SK-N-SH treated with all-trans-retinoic acid at 6 μM for 48 hours (cell line): ENCODE data around the gene DSCAM.

Source experiments
- ATAC-seq: fragments of 200-7000 bp; cut with Tn5 transposase; 3 replicates; pipeline ENCODE4 v1.9.1; 2020; ENCODE audit warnings: mild to moderate bottlenecking, moderate library complexity
- CSDC2 ChIP-seq: fragments of 250-450 bp; sonication (Bioruptor Pico); IDR thresholded peaks from 2 replicates; pipeline ENCODE4 v1.5.0; 2020; ENCODE audit warnings: mild to moderate bottlenecking, moderate library complexity
- ESRRG ChIP-seq: fragments of 250-450 bp; sonication (Bioruptor Pico); IDR thresholded peaks from 2 replicates; pipeline ENCODE4 v1.6.1; 2021; ENCODE audit warnings: mild to moderate bottlenecking
- GLIS3 ChIP-seq: fragments of 250-450 bp; sonication (Bioruptor Pico); IDR thresholded peaks from 2 replicates; pipeline ENCODE4 v1.5.0; 2020; ENCODE audit warnings: mild to moderate bottlenecking, moderate library complexity
- ISL1 ChIP-seq: fragments of 250-450 bp; sonication (Bioruptor Pico); IDR thresholded peaks from 2 replicates; pipeline ENCODE4 v2.1.2; 2022; ENCODE audit warnings: mild to moderate bottlenecking, moderate library complexity
- OSR1 ChIP-seq: fragments of 250-450 bp; sonication (Bioruptor Pico); IDR thresholded peaks from 2 replicates; pipeline ENCODE4 v1.8.0; 2022; ENCODE audit warnings: moderate library complexity, mild to moderate bottlenecking, inconsistent platforms
- PPARA ChIP-seq: fragments of 250-450 bp; sonication (Bioruptor Pico); IDR thresholded peaks from 2 replicates; pipeline ENCODE4 v1.5.0; 2020; ENCODE audit warnings: mild to moderate bottlenecking, borderline replicate concordance
- RARB ChIP-seq: fragments of 250-450 bp; sonication (Bioruptor Pico); IDR thresholded peaks from 2 replicates; pipeline ENCODE4 v1.8.0; 2021; ENCODE audit warnings: mild to moderate bottlenecking, moderate library complexity
- SNAI2 ChIP-seq: fragments of 250-450 bp; sonication (Bioruptor Pico); IDR thresholded peaks from 2 replicates; pipeline ENCODE4 v1.5.0; 2020; ENCODE audit warnings: mild to moderate bottlenecking, moderate library complexity
- TCF4 ChIP-seq: fragments of 250-450 bp; sonication (Bioruptor Pico); IDR thresholded peaks from 2 replicates; pipeline ENCODE4 v1.8.0; 2021; ENCODE audit warnings: mild to moderate bottlenecking, moderate library complexity, borderline replicate concordance
- TOX ChIP-seq: fragments of 250-450 bp; sonication (Bioruptor Pico); IDR thresholded peaks from 2 replicates; pipeline ENCODE4 v1.8.0; 2021; ENCODE audit warnings: mild to moderate bottlenecking, moderate library complexity, borderline replicate concordance
- ZC3H10 ChIP-seq: fragments of 250-450 bp; sonication (Bioruptor Pico); IDR thresholded peaks from 2 replicates; pipeline ENCODE4 v1.5.1; 2021; ENCODE audit warnings: mild to moderate bottlenecking, moderate library complexity
- ZFP30 ChIP-seq: fragments of 450-650 bp; formaldehyde crosslinking; IDR thresholded peaks from 2 replicates; pipeline ENCODE4 v1.5.0; 2022; ENCODE audit warnings: mild to moderate bottlenecking, moderate library complexity
- ZNF565 ChIP-seq: fragments of 450-650 bp; formaldehyde crosslinking; conservative IDR thresholded peaks from 2 replicates; pipeline ENCODE4 v1.5.0; 2020; ENCODE audit warnings: low read depth, mild to moderate bottlenecking, moderate library complexity
- ZNF70 ChIP-seq: fragments of 450-650 bp; formaldehyde crosslinking; IDR thresholded peaks from 2 replicates; pipeline ENCODE4 v1.5.0; 2020; ENCODE audit warnings: mild to moderate bottlenecking, moderate library complexity
- ZNF8 ChIP-seq: fragments of 450-650 bp; formaldehyde crosslinking; IDR thresholded peaks from 2 replicates; pipeline ENCODE4 v1.5.0; 2020; ENCODE audit warnings: mild to moderate bottlenecking, moderate library complexity
- TF ChIP-seq, protein P1 (sequence below): fragments of 250-450 bp; sonication (Bioruptor Pico); IDR thresholded peaks from 2 replicates; pipeline ENCODE4 v1.5.1; 2020; ENCODE audit warnings: low read depth, mild to moderate bottlenecking, moderate library complexity
- TF ChIP-seq, protein P2 (sequence below): fragments of 250-450 bp; sonication (Bioruptor Pico); IDR thresholded peaks from 2 replicates; pipeline ENCODE4 v1.8.0; 2020; ENCODE audit warnings: mild to moderate bottlenecking, moderate library complexity, borderline replicate concordance
- TF ChIP-seq, protein P3 (sequence below): fragments of 250-450 bp; sonication (Bioruptor Pico); IDR thresholded peaks from 2 replicates; pipeline ENCODE4 v1.8.0; 2021; ENCODE audit warnings: low read depth, mild to moderate bottlenecking, moderate library complexity, borderline replicate concordance
- TF ChIP-seq, protein P4 (sequence below): fragments of 250-450 bp; sonication (Bioruptor Pico); IDR thresholded peaks from 2 replicates; pipeline ENCODE4 v1.5.0; 2020; ENCODE audit warnings: mild to moderate bottlenecking, moderate library complexity

The DSCAM gene

DNA sequence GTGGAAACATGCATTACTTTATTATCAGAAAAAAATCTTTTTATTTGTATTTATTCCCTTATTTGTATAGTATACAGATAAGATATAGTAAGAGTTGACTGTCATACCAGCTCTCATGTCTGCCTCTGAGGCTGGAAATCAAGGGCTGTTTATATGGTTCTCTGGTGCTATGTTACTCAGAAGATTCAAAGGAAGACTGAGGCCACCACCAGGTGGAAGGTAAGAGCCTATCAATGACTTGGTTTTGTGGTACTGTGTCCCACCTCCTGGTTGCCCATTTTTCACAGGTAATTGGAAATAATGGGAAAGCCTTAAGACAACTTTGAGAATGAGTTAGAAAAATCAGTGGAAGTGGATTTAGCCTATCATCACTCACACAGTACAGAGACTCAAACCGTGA is 342.1 kb downstream of the DSCAM start:
- TF ChIP-seq CSDC2 (CRISPR knock-in tag) = no peak
- TF ChIP-seq, protein P1, sequence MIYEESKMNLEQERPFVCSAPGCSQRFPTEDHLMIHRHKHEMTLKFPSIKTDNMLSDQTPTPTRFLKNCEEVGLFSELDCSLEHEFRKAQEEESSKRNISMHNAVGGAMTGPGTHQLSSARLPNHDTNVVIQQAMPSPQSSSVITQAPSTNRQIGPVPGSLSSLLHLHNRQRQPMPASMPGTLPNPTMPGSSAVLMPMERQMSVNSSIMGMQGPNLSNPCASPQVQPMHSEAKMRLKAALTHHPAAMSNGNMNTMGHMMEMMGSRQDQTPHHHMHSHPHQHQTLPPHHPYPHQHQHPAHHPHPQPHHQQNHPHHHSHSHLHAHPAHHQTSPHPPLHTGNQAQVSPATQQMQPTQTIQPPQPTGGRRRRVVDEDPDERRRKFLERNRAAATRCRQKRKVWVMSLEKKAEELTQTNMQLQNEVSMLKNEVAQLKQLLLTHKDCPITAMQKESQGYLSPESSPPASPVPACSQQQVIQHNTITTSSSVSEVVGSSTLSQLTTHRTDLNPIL (CRISPR knock-in tag) = no peak
- TF ChIP-seq TOX = no peak
- TF ChIP-seq, all 23 proteins: peak for 0
- ATAC-seq = no peak

DNA sequence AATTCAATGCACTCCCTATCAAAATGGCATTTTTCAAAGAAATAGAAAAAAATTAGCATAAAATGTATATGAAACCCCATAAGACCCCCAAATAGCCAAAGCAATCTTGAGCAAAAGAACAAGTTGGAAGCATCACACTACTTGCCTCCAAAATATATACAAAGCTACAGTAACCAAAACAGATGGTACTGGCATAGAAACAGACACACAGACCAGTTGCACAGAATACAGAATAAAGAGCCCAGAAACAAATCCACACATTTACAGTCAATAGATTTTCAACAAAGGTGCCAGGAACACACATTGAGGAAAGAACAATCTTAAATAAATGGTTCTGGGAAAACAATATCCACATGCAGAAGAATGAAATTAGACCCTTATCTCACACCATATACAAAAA is 350.8 kb downstream of the DSCAM start:
- ATAC-seq = no peak
- TF ChIP-seq ESRRG (CRISPR knock-in tag) = no peak
- TF ChIP-seq ZNF8 (CRISPR knock-in tag) = no peak
- TF ChIP-seq, protein P2, sequence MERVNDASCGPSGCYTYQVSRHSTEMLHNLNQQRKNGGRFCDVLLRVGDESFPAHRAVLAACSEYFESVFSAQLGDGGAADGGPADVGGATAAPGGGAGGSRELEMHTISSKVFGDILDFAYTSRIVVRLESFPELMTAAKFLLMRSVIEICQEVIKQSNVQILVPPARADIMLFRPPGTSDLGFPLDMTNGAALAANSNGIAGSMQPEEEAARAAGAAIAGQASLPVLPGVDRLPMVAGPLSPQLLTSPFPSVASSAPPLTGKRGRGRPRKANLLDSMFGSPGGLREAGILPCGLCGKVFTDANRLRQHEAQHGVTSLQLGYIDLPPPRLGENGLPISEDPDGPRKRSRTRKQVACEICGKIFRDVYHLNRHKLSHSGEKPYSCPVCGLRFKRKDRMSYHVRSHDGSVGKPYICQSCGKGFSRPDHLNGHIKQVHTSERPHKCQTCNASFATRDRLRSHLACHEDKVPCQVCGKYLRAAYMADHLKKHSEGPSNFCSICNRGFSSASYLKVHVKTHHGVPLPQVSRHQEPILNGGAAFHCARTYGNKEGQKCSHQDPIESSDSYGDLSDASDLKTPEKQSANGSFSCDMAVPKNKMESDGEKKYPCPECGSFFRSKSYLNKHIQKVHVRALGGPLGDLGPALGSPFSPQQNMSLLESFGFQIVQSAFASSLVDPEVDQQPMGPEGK (CRISPR knock-in tag) = no peak
- TF ChIP-seq, protein P3, sequence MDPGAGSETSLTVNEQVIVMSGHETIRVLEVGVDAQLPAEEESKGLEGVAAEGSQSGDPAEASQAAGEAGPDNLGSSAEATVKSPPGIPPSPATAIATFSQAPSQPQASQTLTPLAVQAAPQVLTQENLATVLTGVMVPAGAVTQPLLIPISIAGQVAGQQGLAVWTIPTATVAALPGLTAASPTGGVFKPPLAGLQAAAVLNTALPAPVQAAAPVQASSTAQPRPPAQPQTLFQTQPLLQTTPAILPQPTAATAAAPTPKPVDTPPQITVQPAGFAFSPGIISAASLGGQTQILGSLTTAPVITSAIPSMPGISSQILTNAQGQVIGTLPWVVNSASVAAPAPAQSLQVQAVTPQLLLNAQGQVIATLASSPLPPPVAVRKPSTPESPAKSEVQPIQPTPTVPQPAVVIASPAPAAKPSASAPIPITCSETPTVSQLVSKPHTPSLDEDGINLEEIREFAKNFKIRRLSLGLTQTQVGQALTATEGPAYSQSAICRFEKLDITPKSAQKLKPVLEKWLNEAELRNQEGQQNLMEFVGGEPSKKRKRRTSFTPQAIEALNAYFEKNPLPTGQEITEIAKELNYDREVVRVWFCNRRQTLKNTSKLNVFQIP = no peak
- no peak for TF ChIP-seq ZFP30 (CRISPR knock-in tag)

DNA sequence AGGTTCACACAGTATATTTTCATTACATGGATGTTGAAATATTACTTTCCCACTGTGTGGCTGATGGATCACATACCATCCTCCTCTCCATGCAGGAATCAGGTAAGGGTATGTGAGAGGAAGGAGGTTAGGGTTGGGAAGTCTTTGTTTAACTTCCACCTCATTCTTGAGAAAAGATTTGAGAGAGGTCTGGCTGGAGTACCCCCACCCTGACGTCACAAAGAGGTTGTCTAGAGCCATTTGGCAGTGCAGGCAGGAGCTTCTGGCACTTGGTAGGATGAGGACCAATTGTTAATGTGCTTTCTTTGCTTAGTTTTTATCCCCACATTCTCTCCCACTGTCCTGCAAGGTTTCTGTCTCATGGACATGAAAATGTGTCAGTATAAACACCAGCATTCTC is 356.6 kb downstream of the DSCAM start:
- ATAC-seq = no peak
- TF ChIP-seq ESRRG (CRISPR knock-in tag) (no peak), ZC3H10 (CRISPR knock-in tag) (no peak), GLIS3 (CRISPR knock-in tag) (no peak), ZFP30 (CRISPR knock-in tag) (no peak), TOX (no peak), OSR1 (CRISPR knock-in tag) (no peak), SNAI2 (CRISPR knock-in tag) (no peak), ZNF8 (CRISPR knock-in tag) (no peak), RARB (CRISPR knock-in tag) (no peak), ZNF565 (CRISPR knock-in tag) (no peak), CSDC2 (CRISPR knock-in tag) (no peak), ZNF70 (no peak), TCF4 (CRISPR knock-in tag) (no peak), ISL1 (CRISPR knock-in tag) (no peak), PPARA (CRISPR knock-in tag) (no peak)
- TF ChIP-seq, protein P3 = no peak
- TF ChIP-seq, protein P1 (CRISPR knock-in tag) = no peak
- TF ChIP-seq, protein P4, sequence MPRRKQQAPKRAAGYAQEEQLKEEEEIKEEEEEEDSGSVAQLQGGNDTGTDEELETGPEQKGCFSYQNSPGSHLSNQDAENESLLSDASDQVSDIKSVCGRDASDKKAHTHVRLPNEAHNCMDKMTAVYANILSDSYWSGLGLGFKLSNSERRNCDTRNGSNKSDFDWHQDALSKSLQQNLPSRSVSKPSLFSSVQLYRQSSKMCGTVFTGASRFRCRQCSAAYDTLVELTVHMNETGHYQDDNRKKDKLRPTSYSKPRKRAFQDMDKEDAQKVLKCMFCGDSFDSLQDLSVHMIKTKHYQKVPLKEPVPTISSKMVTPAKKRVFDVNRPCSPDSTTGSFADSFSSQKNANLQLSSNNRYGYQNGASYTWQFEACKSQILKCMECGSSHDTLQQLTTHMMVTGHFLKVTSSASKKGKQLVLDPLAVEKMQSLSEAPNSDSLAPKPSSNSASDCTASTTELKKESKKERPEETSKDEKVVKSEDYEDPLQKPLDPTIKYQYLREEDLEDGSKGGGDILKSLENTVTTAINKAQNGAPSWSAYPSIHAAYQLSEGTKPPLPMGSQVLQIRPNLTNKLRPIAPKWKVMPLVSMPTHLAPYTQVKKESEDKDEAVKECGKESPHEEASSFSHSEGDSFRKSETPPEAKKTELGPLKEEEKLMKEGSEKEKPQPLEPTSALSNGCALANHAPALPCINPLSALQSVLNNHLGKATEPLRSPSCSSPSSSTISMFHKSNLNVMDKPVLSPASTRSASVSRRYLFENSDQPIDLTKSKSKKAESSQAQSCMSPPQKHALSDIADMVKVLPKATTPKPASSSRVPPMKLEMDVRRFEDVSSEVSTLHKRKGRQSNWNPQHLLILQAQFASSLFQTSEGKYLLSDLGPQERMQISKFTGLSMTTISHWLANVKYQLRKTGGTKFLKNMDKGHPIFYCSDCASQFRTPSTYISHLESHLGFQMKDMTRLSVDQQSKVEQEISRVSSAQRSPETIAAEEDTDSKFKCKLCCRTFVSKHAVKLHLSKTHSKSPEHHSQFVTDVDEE = no peak
- TF ChIP-seq, protein P2 (CRISPR knock-in tag) = no peak
